Activated CD4-positive, CD25-positive, alpha-beta regulatory T cell treated with anti-CD3 and anti-CD28 coated beads, Interleukin-2, amount 50 U/mL, for 24 hours (primary cell): ENCODE results near the gene RAB1A.
"Not testable (repeated sequence)": the region's sequence is repeated elsewhere in the genome, so short reads cannot be mapped to it uniquely, and the experiment has no call there.

Experiments
- ATAC-seq, 2 donors: fragments of 150-1000 bp; cut with Tn5 transposase; one replicate each; pipeline ENCODE4 v1.10.0; 2021; ENCODE audit warnings: mild to moderate bottlenecking in 1 of 2, moderate library complexity in 1 of 2

Gene RAB1A

GRCh38 chr2:65134158-65134557 is 4.3 kb upstream of the RAB1A start:
- ATAC-seq = no peak

GRCh38 chr2:65133626-65134025 is 3.7 kb upstream of the RAB1A start:
- ATAC-seq = no peak

- not testable (repeated sequence) for ATAC-seq
Measured at GRCh38 chr2:65132930-65133329, 3.0 kb upstream of the RAB1A start.

GRCh38 chr2:65130664-65131175 is 814 bp upstream of the RAB1A start:
- no peak for ATAC-seq

- peak in 1 of 2 donors; percentile 1 for ATAC-seq
Measured at GRCh38 chr2:65129286-65129825, 550 bp downstream of the RAB1A start.

GRCh38 chr2:65128297-65129190 is 1.4 kb downstream of the RAB1A start:
- ATAC-seq = no peak

- ATAC-seq = not testable (repeated sequence)
Measured at GRCh38 chr2:65125457-65125856, 4.4 kb downstream of the RAB1A start.

GRCh38 chr2:65122313-65122712 is 7.6 kb downstream of the RAB1A start:
- ATAC-seq = no peak

- no peak for ATAC-seq
Measured at GRCh38 chr2:65120990-65121693, 8.8 kb downstream of the RAB1A start.

- no peak for ATAC-seq
Measured at GRCh38 chr2:65116645-65117044, 13.3 kb downstream of the RAB1A start.

GRCh38 chr2:65114921-65115320 is 15.0 kb downstream of the RAB1A start:
- ATAC-seq = no peak

- ATAC-seq = no peak
Measured at GRCh38 chr2:65113816-65114215, 16.1 kb downstream of the RAB1A start.

- ATAC-seq = no peak
Measured at GRCh38 chr2:65113229-65113628, 16.7 kb downstream of the RAB1A start.

- ATAC-seq = no peak
Measured at GRCh38 chr2:65112633-65113032, 17.3 kb downstream of the RAB1A start.

GRCh38 chr2:65108780-65109179 is 21.1 kb downstream of the RAB1A start:
- ATAC-seq = no peak

- ATAC-seq = no peak
Measured at GRCh38 chr2:65107530-65107929, 22.4 kb downstream of the RAB1A start.

- no peak for ATAC-seq
Measured at GRCh38 chr2:65103013-65103715, 26.7 kb downstream of the RAB1A start.

- no peak for ATAC-seq
Measured at GRCh38 chr2:65101071-65101470, 28.8 kb downstream of the RAB1A start.

GRCh38 chr2:65098741-65099140 is 31.2 kb downstream of the RAB1A start:
- no peak for ATAC-seq

GRCh38 chr2:65097844-65098243 is 32.1 kb downstream of the RAB1A start:
- ATAC-seq = no peak

GRCh38 chr2:65096948-65097347 is 33.0 kb downstream of the RAB1A start:
- ATAC-seq = no peak

- no peak for ATAC-seq
Measured at GRCh38 chr2:65093211-65093610, 36.7 kb downstream of the RAB1A start.

GRCh38 chr2:65092791-65093190 is 37.1 kb downstream of the RAB1A start:
- no peak for ATAC-seq
